HCT116 (cell line): Measurements from ENCODE around the gene SENP6.

Experiments used
- POLR2AphosphoS5 ChIP-seq: IDR thresholded peaks from 2 replicates; pipeline ENCODE4 v1.6.1; 2011; ENCODE audit warnings: mild to moderate bottlenecking, low read depth, low read length, moderate library complexity
- TF ChIP-seq, protein P1 (sequence below), 3 experiments: fragments of 200-600 bp in 1 of 3; sonication (generic) in 1 of 3; IDR thresholded peaks in 2 of 3; conservative IDR thresholded peaks in 1 of 3; 2 replicates each; pipeline ENCODE4 v1.5.1; 2012 to 2017; ENCODE audit warnings: low read depth in 2 of 3, low read length in 2 of 3, antibody characterized with exemption in 1 of 3, borderline replicate concordance in 1 of 3, control low read depth in 1 of 3, mild to moderate bottlenecking in 1 of 3, mixed read lengths in 1 of 3, mixed run types in 1 of 3, moderate library complexity in 1 of 3; ENCODE audit not compliant: insufficient read depth in 1 of 3

DNA sequence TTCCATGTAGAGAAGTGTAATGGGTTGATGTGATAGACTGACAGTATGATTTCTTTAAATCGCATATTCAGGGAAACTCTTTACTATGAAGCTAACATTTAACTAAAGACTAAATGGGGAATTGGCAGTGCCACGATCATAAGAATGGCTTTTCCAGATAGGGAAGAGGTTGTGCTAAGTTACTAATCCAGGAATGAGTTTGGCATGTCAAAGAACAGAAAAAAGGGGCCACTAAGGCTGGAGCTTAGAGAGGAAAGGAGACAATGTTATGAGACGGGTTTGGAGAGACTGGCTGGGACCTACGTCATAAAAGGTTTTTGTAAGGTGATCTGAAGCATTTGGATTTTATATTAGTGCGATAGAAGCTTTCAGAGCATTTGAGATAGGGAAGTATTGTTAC lies 40.6 kb downstream of the SENP6 start:
- TF ChIP-seq, protein P1, sequence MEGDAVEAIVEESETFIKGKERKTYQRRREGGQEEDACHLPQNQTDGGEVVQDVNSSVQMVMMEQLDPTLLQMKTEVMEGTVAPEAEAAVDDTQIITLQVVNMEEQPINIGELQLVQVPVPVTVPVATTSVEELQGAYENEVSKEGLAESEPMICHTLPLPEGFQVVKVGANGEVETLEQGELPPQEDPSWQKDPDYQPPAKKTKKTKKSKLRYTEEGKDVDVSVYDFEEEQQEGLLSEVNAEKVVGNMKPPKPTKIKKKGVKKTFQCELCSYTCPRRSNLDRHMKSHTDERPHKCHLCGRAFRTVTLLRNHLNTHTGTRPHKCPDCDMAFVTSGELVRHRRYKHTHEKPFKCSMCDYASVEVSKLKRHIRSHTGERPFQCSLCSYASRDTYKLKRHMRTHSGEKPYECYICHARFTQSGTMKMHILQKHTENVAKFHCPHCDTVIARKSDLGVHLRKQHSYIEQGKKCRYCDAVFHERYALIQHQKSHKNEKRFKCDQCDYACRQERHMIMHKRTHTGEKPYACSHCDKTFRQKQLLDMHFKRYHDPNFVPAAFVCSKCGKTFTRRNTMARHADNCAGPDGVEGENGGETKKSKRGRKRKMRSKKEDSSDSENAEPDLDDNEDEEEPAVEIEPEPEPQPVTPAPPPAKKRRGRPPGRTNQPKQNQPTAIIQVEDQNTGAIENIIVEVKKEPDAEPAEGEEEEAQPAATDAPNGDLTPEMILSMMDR (IDR thresholded peaks at IDR 0.05 in 2 of 3, conservative IDR thresholded peaks at IDR 0.05 in 1 of 3; ENCODE audit: borderline replicate concordance in 1 of 3, insufficient read depth in 1 of 3, low read depth in 2 of 3, low read length in 2 of 3): no peak
- no peak for TF ChIP-seq POLR2AphosphoS5
